Ovary (tissue), 9 donors: ENCODE data around the gene SLC7A9. TPM values are rescaled to one million over a fixed set of nuclear protein-coding genes. Genes with fewer than 3 reads are reported as not detected.

Experiments used
- DNase-seq, 5 donors: peaks; one replicate each; pipeline ENCODE4 v3.0.0-alpha.2; 2019 to 2020
- H3K27ac ChIP-seq, 2 donors: fragments of 200-600 bp; one replicate each; pipeline versions ENCODE4 v1.5.1 to v1.8.0; 2019 to 2022
- H3K27me3 ChIP-seq: fragments of 200-600 bp; one replicate; pipeline ENCODE4 v1.8.0; 2022
- H3K36me3 ChIP-seq: fragments of 200-600 bp; sonication (generic); one replicate; pipeline ENCODE4 v1.5.1; 2019
- H3K4me1 ChIP-seq: one replicate; pipeline ENCODE4 v1.8.1; 2013; ENCODE audit warnings: mild to moderate bottlenecking, moderate library complexity; ENCODE audit not compliant: insufficient read depth
- H3K4me3 ChIP-seq: fragments of 200-600 bp; sonication (generic); one replicate; pipeline ENCODE4 v1.5.1; 2017
- H3K9me3 ChIP-seq, 2 donors: fragments of 200-600 bp in 1 of 2; sonication (generic) in 1 of 2; one replicate each; pipeline versions ENCODE4 v1.5.1 to v1.8.1; 2013 to 2019; ENCODE audit warnings: mild to moderate bottlenecking in 1 of 2, moderate library complexity in 1 of 2
- EP300 ChIP-seq: sonication (generic); formaldehyde crosslinking; IDR thresholded peaks from one replicate; pipeline ENCODE4 v1.6.1; 2017; ENCODE audit warnings: antibody characterized with exemption
- POLR2A ChIP-seq: fragments of 450-650 bp; IDR thresholded peaks from one replicate; pipeline ENCODE4 v1.6.1; 2017; ENCODE audit warnings: antibody characterized with exemption, mild to moderate bottlenecking, moderate library complexity
- WGBS, 3 donors: extraction: QIAGEN DNeasy Blood & Tissue Kit in 1 of 3; methylation state at CpG; one replicate each; pipeline versions ENCODE4 v1.1.5 to v1.1.7; 2013 to 2017; 5-methylcytosine and 5-hydroxymethylcytosine counted together
- intact Hi-C, 4 donors: fragments of 100-400 bp; cut with DNase I; formaldehyde crosslinking; loops; one replicate each; pipeline versions ENCODE4 v1.11.0 to v1.15.1; 2022 to 2023
- polyA plus RNA-seq, 2 donors: library from polyadenylated mRNA; stranded (reverse); fragments of 200-250 nt in 1 of 2; fragments of 350-450 nt in 1 of 2; fragmentation: Illumina TruSeq in 1 of 2; extraction: RNeasy Lipid Tissue Mini Kit (QIAGEN cat#74804) in 1 of 2; gene quantifications; one replicate each; pipeline ENCODE4 v1.2.3, GENCODE V29; 2013 to 2014
- total RNA-seq, 7 donors: library from RNA; depleted of rRNA in 2 of 7; stranded (reverse); fragments of >200 nt in 2 of 7; fragmentation: NEBNext Ultra II Directional in 3 of 7; extraction: Animal tissue kit (Norgen Biotek cat#: 25700) in 3 of 7; gene quantifications; one replicate each; pipeline versions ENCODE4 v1.1.0 to v1.2.4, GENCODE V29; 2016 to 2023
- TF ChIP-seq, protein P1 (sequence below), 3 donors: fragments of 450-650 bp in 2 of 3; fragments of 200-600 bp in 1 of 3; IDR thresholded peaks; one replicate each; pipeline versions ENCODE4 v1.5.1 to v1.8.0; 2016 to 2022; ENCODE audit warnings: antibody characterized with exemption in 3 of 3, mild to moderate bottlenecking in 1 of 3
- donor health status: DM: no; HTN: no; CAD: no; lungs with moderate emphysema.
- donor health status: DM: no; HTN: no; CAD: no.
- donor health status: Bipolar disorder and iron deficiency.
- donor health status: DM: yes; HTN: yes; CAD: no.
- donor health status: DM: no; HTN: no; CAD: no.
- donor health status: DM: yes; HTN: yes; CAD: no.

The SLC7A9 gene
- total and polyA plus RNA-seq, 9 donors, result 0.23 to 0.95 (median 0.64) TPM

DNA sequence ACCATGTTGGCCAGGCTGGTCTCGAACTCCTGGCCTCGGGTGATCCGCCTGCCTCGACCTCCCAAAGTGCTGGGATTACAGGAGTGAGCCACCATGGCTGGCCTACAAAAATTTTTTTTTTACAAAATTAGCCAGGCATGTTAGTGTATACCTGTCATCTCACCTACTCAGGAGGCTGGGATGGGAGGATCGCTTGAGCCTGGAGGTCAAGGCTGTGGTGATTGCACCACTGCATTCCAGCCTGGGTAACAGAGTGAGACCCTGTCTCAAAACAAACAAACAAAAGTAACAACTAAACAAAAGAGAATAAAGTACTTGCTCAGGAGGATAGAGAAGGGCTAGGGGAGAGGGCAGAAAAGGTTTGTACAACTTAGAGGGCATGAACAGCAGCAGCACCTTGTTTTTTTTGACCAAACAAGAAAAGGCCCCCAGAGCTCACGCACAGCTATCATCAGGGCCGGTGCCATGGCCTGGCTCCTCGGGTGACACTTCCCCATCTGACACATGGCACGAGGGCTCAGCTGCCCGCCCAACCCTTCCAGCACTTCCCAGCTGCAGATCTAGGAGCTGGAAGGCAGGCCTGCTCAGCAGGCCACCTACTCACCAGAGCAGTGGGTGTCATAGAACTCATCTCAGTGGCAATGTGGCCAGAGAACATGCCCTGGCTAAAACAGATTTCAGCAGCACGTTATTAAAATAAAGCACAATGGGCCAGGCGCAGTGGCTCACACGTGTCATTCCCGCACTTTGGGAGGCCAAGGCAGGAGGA lies 8.6 kb upstream of the SLC7A9 start:
- no peak for DNase-seq
- H3K4me3 ChIP-seq, result no peak overlapping the region
- 90 to 93% (median 92%) methylated on average over 14 of the region's 14 CpGs for WGBS, 3 donors
- no peak overlapping the region for H3K27ac ChIP-seq
- intact Hi-C loops, result no loop called here
- H3K4me1 ChIP-seq, result no peaks in the 10 kb centered on the region
- H3K27me3 ChIP-seq, result no peaks in the 10 kb centered on the region
- H3K36me3 ChIP-seq, result no peaks in the 10 kb centered on the region
- no peak for TF ChIP-seq EP300
- TF ChIP-seq POLR2A, result no peak
- TF ChIP-seq, protein P1, sequence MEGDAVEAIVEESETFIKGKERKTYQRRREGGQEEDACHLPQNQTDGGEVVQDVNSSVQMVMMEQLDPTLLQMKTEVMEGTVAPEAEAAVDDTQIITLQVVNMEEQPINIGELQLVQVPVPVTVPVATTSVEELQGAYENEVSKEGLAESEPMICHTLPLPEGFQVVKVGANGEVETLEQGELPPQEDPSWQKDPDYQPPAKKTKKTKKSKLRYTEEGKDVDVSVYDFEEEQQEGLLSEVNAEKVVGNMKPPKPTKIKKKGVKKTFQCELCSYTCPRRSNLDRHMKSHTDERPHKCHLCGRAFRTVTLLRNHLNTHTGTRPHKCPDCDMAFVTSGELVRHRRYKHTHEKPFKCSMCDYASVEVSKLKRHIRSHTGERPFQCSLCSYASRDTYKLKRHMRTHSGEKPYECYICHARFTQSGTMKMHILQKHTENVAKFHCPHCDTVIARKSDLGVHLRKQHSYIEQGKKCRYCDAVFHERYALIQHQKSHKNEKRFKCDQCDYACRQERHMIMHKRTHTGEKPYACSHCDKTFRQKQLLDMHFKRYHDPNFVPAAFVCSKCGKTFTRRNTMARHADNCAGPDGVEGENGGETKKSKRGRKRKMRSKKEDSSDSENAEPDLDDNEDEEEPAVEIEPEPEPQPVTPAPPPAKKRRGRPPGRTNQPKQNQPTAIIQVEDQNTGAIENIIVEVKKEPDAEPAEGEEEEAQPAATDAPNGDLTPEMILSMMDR (IDR thresholded peaks at IDR 0.05), result no peak
- H3K9me3 ChIP-seq, result no peaks in the 10 kb centered on the region

DNA sequence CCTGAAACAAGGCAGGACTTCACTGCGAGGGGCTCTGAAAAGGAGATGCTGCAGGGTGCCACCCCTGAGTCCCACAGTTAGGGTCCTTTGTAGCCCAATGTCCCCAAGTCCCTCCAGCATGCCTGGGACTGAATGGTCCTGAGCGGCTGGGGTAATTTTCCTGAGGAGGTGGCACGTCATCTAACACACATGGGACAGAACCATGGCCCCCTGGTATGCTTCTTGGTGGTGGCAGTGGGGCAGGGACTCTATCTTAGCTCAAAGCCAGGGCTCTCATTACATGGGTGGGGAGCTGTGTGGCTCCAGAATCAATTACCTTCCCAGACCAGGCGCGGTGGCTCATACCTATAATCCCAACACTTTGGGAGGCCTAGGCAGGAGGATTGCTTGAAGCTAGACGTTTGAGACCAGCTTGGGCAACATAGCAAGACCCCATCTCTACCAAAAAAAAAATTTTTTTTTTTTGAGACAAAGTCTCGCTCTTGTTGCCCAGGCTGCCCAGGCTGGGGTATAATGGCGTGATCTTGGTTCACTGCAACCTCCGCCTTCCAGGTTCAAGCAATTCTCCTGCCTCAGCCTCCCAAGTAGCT lies 7.9 kb upstream of the SLC7A9 start:
- Histone ChIP-seq H3K4me3 (no peak overlapping the region), H3K36me3 (no peaks in the 10 kb centered on the region), H3K4me1 (no peaks in the 10 kb centered on the region), H3K9me3 (no peaks in the 10 kb centered on the region), H3K27ac (no peak overlapping the region), H3K27me3 (no peaks in the 10 kb centered on the region)
- intact Hi-C loops, result no loop called here
- no peak for DNase-seq
- WGBS, 3 donors, result 93 to 96% (median 95%) methylated on average over 9 of the region's 9 CpGs
- TF ChIP-seq, protein P1 (IDR thresholded peaks at IDR 0.05), result no peak
- no peak for TF ChIP-seq EP300
- TF ChIP-seq POLR2A, result no peak

DNA sequence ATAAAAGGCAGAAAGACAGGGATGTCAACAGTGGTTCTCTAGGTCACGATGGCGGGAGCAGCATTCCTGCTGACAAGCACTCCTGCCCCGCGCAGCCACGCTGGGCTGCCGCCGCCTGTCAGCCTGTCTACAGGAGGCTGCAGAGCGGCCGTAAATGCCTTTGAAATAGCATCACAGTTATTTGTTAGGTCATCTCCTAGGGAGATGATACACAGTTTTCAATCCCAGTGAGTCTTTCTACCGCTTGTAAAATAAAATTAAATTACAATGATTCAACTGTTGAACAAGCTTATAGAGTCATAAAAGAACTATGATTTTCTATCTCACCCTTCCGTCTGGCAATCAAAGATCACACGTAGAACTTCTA lies 7.3 kb upstream of the SLC7A9 start:
- Histone ChIP-seq H3K9me3 (no peaks in the 10 kb centered on the region), H3K4me1 (no peaks in the 10 kb centered on the region), H3K36me3 (no peaks in the 10 kb centered on the region), H3K27me3 (no peaks in the 10 kb centered on the region), H3K4me3 (no peak overlapping the region), H3K27ac (no peak overlapping the region)
- intact Hi-C loops, result no loop called here
- 74 to 78% (median 77%) methylated on average over 12 of the region's 12 CpGs for WGBS, 3 donors
- TF ChIP-seq POLR2A (no peak), EP300 (no peak)
- TF ChIP-seq, protein P1 (IDR thresholded peaks at IDR 0.05), result no peak
- no peak for DNase-seq

DNA sequence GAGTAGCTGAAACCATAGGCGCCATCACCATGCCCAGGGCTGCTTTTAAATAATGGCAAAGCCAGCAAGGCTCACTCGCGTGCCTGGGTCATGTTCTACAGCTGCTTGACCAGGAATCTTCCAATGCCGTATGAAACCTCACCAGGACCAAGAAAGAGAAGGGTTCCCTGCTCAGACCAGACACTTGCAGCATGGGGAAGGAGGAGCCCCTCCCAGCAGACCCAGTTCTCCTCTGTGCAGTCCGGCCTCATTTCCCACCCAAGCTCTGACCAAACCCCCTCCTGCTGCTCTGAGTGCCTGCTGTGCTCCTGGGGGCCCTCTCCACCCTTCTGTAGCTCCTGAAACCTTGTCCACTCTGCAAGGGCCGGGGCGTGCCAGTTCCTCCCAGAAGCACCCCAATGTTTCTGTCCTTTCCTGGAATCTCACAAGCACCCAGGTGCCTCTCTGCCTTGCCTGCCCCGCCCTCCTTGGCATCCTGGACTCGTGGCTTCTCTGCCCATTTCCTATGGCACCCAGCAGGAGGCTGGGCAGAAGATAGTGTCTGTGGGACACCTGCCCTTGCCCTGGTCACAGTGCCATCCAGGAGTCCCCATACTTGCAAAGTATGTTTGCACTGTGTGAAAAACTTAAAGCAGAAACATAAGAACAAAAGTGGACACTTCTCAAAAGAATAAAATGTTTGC lies 6.8 kb upstream of the SLC7A9 start:
- intact Hi-C loops, result no loop called here
- 87 to 89% (median 87%) methylated on average over 9 of the region's 9 CpGs for WGBS, 3 donors
- no peak for TF ChIP-seq EP300
- TF ChIP-seq, protein P1 (IDR thresholded peaks at IDR 0.05), result no peak
- no peak for TF ChIP-seq POLR2A
- no peak overlapping the region for H3K4me3 ChIP-seq
- H3K4me1 ChIP-seq, result no peaks in the 10 kb centered on the region
- H3K27me3 ChIP-seq, result no peaks in the 10 kb centered on the region
- no peak overlapping the region for H3K27ac ChIP-seq
- no peak for DNase-seq
- H3K36me3 ChIP-seq, result no peaks in the 10 kb centered on the region
- no peaks in the 10 kb centered on the region for H3K9me3 ChIP-seq
